ENCODE results near the gene B3GNT8.
"Not testable (repeated sequence)": the region's sequence is repeated elsewhere in the genome, so short reads cannot be mapped to it uniquely, and the experiment has no call there.

Gene B3GNT8

GRCh38 chr19:41410336-41411054 lies 16.7 kb downstream of the B3GNT8 start:
- DNase-seq (ENCODE audit: low spot score): no peak
- in situ Hi-C loops (cut with MboI; ENCODE audit: low sequenced_read_pairs, unreplicated experiment): no loop called here
- TF ChIP-seq CTCF (IDR thresholded peaks at IDR 0.05; ENCODE audit: borderline replicate concordance, control extremely low read depth, extremely low read depth, insufficient read depth, missing control alignments): no peak

- no peak for TF ChIP-seq CTCF (IDR thresholded peaks at IDR 0.05; ENCODE audit: borderline replicate concordance, control extremely low read depth, extremely low read depth, insufficient read depth, missing control alignments)
- DNase-seq (ENCODE audit: low spot score): no peak
- in situ Hi-C loops (cut with MboI; ENCODE audit: low sequenced_read_pairs, unreplicated experiment): no loop called here
These were observed 17.9 kb downstream of the B3GNT8 start for GRCh38 chr19:41409288-41409687.

DNA sequence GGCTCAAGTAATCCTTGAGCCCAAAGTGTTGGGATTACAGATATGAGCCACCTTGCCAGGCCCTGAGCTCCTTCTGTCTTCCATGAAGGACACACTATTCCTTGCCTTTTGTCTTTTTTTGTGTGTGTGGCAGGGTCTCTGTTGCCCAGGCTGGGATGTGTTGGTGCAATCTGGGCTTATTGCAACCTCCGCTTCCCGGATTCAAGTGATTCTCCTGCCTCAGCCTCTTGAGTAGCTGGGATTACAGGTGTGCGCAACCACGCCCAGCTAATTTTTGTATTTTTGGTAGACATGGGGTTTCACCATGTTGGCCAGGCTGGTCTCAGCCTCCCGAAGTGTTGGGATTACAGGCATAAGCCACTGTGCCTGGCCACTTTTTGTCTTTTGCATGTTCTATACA lies 18.3 kb downstream of the B3GNT8 start:
- in situ Hi-C loops (cut with MboI; ENCODE audit: low sequenced_read_pairs, unreplicated experiment); DNase-seq (ENCODE audit: low spot score): not testable (repeated sequence)

- peak; percentile 28 for TF ChIP-seq CTCF (IDR thresholded peaks at IDR 0.05; ENCODE audit: borderline replicate concordance, control extremely low read depth, extremely low read depth, insufficient read depth, missing control alignments)
- in situ Hi-C loops (cut with MboI; ENCODE audit: low sequenced_read_pairs, unreplicated experiment): no loop called here
- no peak for DNase-seq (ENCODE audit: low spot score)
These were observed 18.9 kb downstream of the B3GNT8 start for GRCh38 chr19:41408256-41408655.

GRCh38 chr19:41407271-41407670 lies 19.9 kb downstream of the B3GNT8 start:
- DNase-seq (ENCODE audit: low spot score): no peak
- in situ Hi-C loops (cut with MboI; ENCODE audit: low sequenced_read_pairs, unreplicated experiment): no loop called here
- TF ChIP-seq CTCF (IDR thresholded peaks at IDR 0.05; ENCODE audit: borderline replicate concordance, control extremely low read depth, extremely low read depth, insufficient read depth, missing control alignments): no peak

GRCh38 chr19:41405776-41406175 lies 21.4 kb downstream of the B3GNT8 start:
- DNase-seq (ENCODE audit: low spot score): no peak
- in situ Hi-C loops (cut with MboI; ENCODE audit: low sequenced_read_pairs, unreplicated experiment): no loop called here
- TF ChIP-seq CTCF (IDR thresholded peaks at IDR 0.05; ENCODE audit: borderline replicate concordance, control extremely low read depth, extremely low read depth, insufficient read depth, missing control alignments): no peak

DNA sequence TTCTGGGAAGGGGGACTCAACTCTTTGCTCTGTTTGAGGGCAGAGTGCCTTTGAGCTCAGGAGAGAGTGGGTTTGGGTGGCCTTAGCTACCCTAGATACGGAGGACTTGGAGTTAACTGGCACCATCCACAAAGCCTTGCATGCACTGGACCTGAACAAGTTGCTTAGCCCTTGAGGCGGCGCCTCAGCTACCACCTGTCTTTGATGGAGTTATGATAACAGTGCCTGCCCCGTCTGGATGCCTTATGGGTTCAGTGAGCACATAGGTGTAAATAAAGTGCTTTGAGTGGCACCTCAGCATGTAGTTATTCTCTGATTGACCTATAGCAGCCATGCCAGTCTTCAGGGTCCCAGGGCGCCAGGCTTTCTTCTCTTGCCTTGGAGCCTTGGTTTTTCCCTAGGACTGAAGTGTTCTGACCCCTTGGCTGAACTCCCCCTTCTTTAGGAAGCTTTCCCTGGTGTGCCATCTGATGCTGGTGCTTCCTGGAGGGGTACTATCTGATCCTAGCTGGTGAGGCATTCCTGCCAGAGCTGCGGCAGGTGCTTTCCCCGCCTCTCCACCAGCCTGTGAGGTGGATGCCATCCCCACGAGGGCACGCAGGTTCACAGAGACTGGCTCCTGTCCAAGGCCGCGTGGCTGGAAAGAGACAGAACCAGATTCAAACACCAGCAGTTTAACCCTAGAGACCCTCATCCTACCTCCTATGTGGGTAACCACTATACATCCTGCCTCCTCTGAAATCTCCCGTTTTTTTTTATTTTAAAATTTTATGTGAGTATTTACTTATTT lies 23.8 kb downstream of the B3GNT8 start:
- no peak for DNase-seq (ENCODE audit: low spot score)
- no peak for TF ChIP-seq CTCF (IDR thresholded peaks at IDR 0.05; ENCODE audit: borderline replicate concordance, control extremely low read depth, extremely low read depth, insufficient read depth, missing control alignments)

More for the DNA sequence above, 23.8 kb downstream of the B3GNT8 start:
- in situ Hi-C loops (cut with MboI; ENCODE audit: low sequenced_read_pairs, unreplicated experiment): no loop called here
